Osteocyte (in vitro differentiated cells): ENCODE measurements around the gene DRC7. TPM values are rescaled to one million over a fixed set of nuclear protein-coding genes. Genes with fewer than 3 reads are reported as not detected.

ENCODE experiments used
- DNase-seq: peaks from one replicate; pipeline ENCODE4 v3.0.0; 2021; ENCODE audit warnings: mixed read lengths; ENCODE audit not compliant: unreplicated experiment; ENCODE audit errors: extremely low spot score
- H3K27ac Mint-ChIP-seq: one replicate; pipeline ENCODE4 v1.8.0; 2021; ENCODE audit warnings: mild to moderate bottlenecking, mixed read lengths; ENCODE audit not compliant: unreplicated experiment
- H3K27me3 Mint-ChIP-seq: one replicate; pipeline ENCODE4 v1.8.0; 2021; ENCODE audit warnings: mixed read lengths; ENCODE audit not compliant: unreplicated experiment
- H3K36me3 Mint-ChIP-seq: one replicate; pipeline ENCODE4 v1.8.0; 2021; ENCODE audit warnings: mixed read lengths; ENCODE audit not compliant: unreplicated experiment
- H3K4me1 Mint-ChIP-seq: one replicate; pipeline ENCODE4 v1.8.0; 2021; ENCODE audit warnings: mixed read lengths; ENCODE audit not compliant: unreplicated experiment
- H3K4me3 Mint-ChIP-seq: one replicate; pipeline ENCODE4 v1.8.0; 2021; ENCODE audit warnings: mild to moderate bottlenecking, moderate library complexity, mixed read lengths; ENCODE audit not compliant: unreplicated experiment
- H3K9me3 Mint-ChIP-seq: one replicate; pipeline ENCODE4 v1.8.0; 2021; ENCODE audit warnings: mixed read lengths; ENCODE audit not compliant: unreplicated experiment
- CTCF ChIP-seq: fragments of 200-600 bp; sonication (generic); IDR thresholded peaks from 2 replicates; pipeline ENCODE4 v1.5.0; 2021; ENCODE audit warnings: antibody characterized with exemption, mild to moderate bottlenecking, moderate library complexity
- total RNA-seq: library from RNA; stranded (reverse); gene quantifications from 2 replicates; pipeline ENCODE4 v1.2.1, GENCODE V29; 2021

The DRC7 gene
- total RNA-seq, 1 donor from 2014 or later, result not detected

- no peak for TF ChIP-seq CTCF
- H3K27me3 Mint-ChIP-seq, result no peaks in the 10 kb centered on the region
- H3K9me3 Mint-ChIP-seq, result no peaks in the 10 kb centered on the region
- no peak overlapping the region for H3K27ac Mint-ChIP-seq
- no peak overlapping the region for H3K4me3 Mint-ChIP-seq
- no peak for DNase-seq
- H3K4me1 Mint-ChIP-seq, result no peaks in the 10 kb centered on the region
- H3K36me3 Mint-ChIP-seq, result no peaks in the 10 kb centered on the region
Measured at GRCh38 chr16:57725151-57725550, 30.5 kb downstream of the DRC7 start.

GRCh38 chr16:57725554-57725953 lies 30.9 kb downstream of the DRC7 start:
- H3K4me3 Mint-ChIP-seq, result no peak overlapping the region
- H3K27me3 Mint-ChIP-seq, result no peaks in the 10 kb centered on the region
- no peaks in the 10 kb centered on the region for H3K36me3 Mint-ChIP-seq
- no peak overlapping the region for H3K27ac Mint-ChIP-seq
- TF ChIP-seq CTCF, result no peak
- H3K9me3 Mint-ChIP-seq, result no peaks in the 10 kb centered on the region
- H3K4me1 Mint-ChIP-seq, result no peaks in the 10 kb centered on the region
- no peak for DNase-seq

- H3K4me3 Mint-ChIP-seq, result no peak overlapping the region
- H3K27me3 Mint-ChIP-seq, result no peaks in the 10 kb centered on the region
- H3K36me3 Mint-ChIP-seq, result no peaks in the 10 kb centered on the region
- no peaks in the 10 kb centered on the region for H3K4me1 Mint-ChIP-seq
- H3K27ac Mint-ChIP-seq, result no peak overlapping the region
- DNase-seq, result no peak
- no peak for TF ChIP-seq CTCF
- H3K9me3 Mint-ChIP-seq, result no peaks in the 10 kb centered on the region
Measured at GRCh38 chr16:57725976-57726375, 31.4 kb downstream of the DRC7 start.

- Mint-ChIP-seq H3K4me1 (no peaks in the 10 kb centered on the region), H3K36me3 (no peaks in the 10 kb centered on the region), H3K9me3 (no peaks in the 10 kb centered on the region), H3K27me3 (no peaks in the 10 kb centered on the region), H3K27ac (no peak overlapping the region), H3K4me3 (no peak overlapping the region)
- no peak for TF ChIP-seq CTCF
- DNase-seq, result no peak
Measured at GRCh38 chr16:57726433-57726947, 31.9 kb downstream of the DRC7 start.

GRCh38 chr16:57727610-57728009 lies 33.0 kb downstream of the DRC7 start:
- H3K4me1 Mint-ChIP-seq, result no peaks in the 10 kb centered on the region
- H3K36me3 Mint-ChIP-seq, result no peaks in the 10 kb centered on the region
- DNase-seq, result no peak
- H3K27ac Mint-ChIP-seq, result no peak overlapping the region
- peak; percentile 10 for TF ChIP-seq CTCF
- H3K27me3 Mint-ChIP-seq, result no peaks in the 10 kb centered on the region
- H3K4me3 Mint-ChIP-seq, result no peak overlapping the region
- H3K9me3 Mint-ChIP-seq, result no peaks in the 10 kb centered on the region
